GM19193 (cell line): ENCODE data around the gene HSDL1.
A peak's percentile ranks its signal among the peaks of the same experiment; 100 is the strongest.

Experiments used
- POLR2A ChIP-seq: IDR thresholded peaks from 4 replicates; pipeline ENCODE4 v1.6.1; 2011; ENCODE audit not compliant: insufficient read depth, insufficient read length; ENCODE audit errors: extremely low read depth

HSDL1 gene

GRCh38 chr16:84136331-84137125 is 8.4 kb downstream of the HSDL1 start:
- no peak for TF ChIP-seq POLR2A

GRCh38 chr16:84132527-84133285 is 12.3 kb downstream of the HSDL1 start:
- no peak for TF ChIP-seq POLR2A

- no peak for TF ChIP-seq POLR2A
Measured at GRCh38 chr16:84131117-84131516, 13.9 kb downstream of the HSDL1 start.

GRCh38 chr16:84124257-84125073 is 20.5 kb downstream of the HSDL1 start:
- TF ChIP-seq POLR2A, result no peak

- no peak for TF ChIP-seq POLR2A
Measured at GRCh38 chr16:84121007-84121406, 24.0 kb downstream of the HSDL1 start.

GRCh38 chr16:84120023-84120422 is 25.0 kb downstream of the HSDL1 start:
- TF ChIP-seq POLR2A, result no peak

- TF ChIP-seq POLR2A, result no peak
Measured at GRCh38 chr16:84119368-84119767, 25.6 kb downstream of the HSDL1 start.

GRCh38 chr16:84117494-84117843 is 27.5 kb downstream of the HSDL1 start:
- TF ChIP-seq POLR2A, result no peak

- TF ChIP-seq POLR2A, result peak; percentile 82
Measured at GRCh38 chr16:84116720-84117493, 28.1 kb downstream of the HSDL1 start, which contains the start of gene MBTPS1. MBTPS1 (minus strand) TSS chr16:84116942; CDS start chr16:84101783, 15,159 bp downstream.

GRCh38 chr16:84115919-84116719 is 28.9 kb downstream of the HSDL1 start:
- no peak for TF ChIP-seq POLR2A

GRCh38 chr16:84111525-84111924 is 33.5 kb downstream of the HSDL1 start:
- no peak for TF ChIP-seq POLR2A

GRCh38 chr16:84110527-84110926 is 34.5 kb downstream of the HSDL1 start:
- no peak for TF ChIP-seq POLR2A

- TF ChIP-seq POLR2A, result no peak
Measured at GRCh38 chr16:84109598-84110335, 35.2 kb downstream of the HSDL1 start.
